GM23338 (cell line): ENCODE data around the gene DAGLB. TPM values are rescaled to one million over a fixed set of nuclear protein-coding genes. Genes with fewer than 3 reads are reported as not detected.

Experiments used
- ATAC-seq: fragments of 200-7000 bp; cut with Tn5 transposase; 3 replicates; pipeline ENCODE4 v1.9.1; 2020
- DNase-seq: peaks from one replicate; pipeline ENCODE4 v3.0.0-alpha.2; 2015; ENCODE audit warnings: low spot score
- H2AFZ ChIP-seq: fragments of 200-600 bp; sonication (generic); 2 replicates; pipeline ENCODE4 v1.8.0; 2016; ENCODE audit warnings: antibody characterized with exemption, mild to moderate bottlenecking, moderate library complexity
- H3F3A ChIP-seq: fragments of 200-600 bp; sonication (generic); replicated peaks from 2 replicates; pipeline ENCODE4 v1.8.0; 2017; ENCODE audit warnings: antibody characterized with exemption, mixed run types, low read depth
- H3K27ac ChIP-seq: fragments of 200-600 bp; sonication (generic); 2 replicates; pipeline ENCODE4 v1.6.1; 2016; ENCODE audit warnings: low read depth
- H3K27me3 ChIP-seq: fragments of 200-600 bp; sonication (generic); 2 replicates; pipeline ENCODE4 v1.8.0; 2016; ENCODE audit warnings: mild to moderate bottlenecking, mixed run types, moderate library complexity; ENCODE audit not compliant: insufficient read depth
- H3K36me3 ChIP-seq: fragments of 200-600 bp; sonication (generic); 2 replicates; pipeline ENCODE4 v1.8.0; 2016; ENCODE audit warnings: mild to moderate bottlenecking; ENCODE audit not compliant: insufficient read depth
- H3K4me1 ChIP-seq: fragments of 200-600 bp; sonication (generic); 2 replicates; pipeline ENCODE4 v1.8.0; 2016; ENCODE audit warnings: mild to moderate bottlenecking, moderate library complexity; ENCODE audit not compliant: insufficient read depth
- H3K4me2 ChIP-seq: fragments of 200-600 bp; sonication (generic); 2 replicates; pipeline ENCODE4 v1.7.1; 2017; ENCODE audit warnings: mixed run types
- H3K4me3 ChIP-seq: fragments of 200-600 bp; sonication (generic); 2 replicates; pipeline ENCODE4 v1.6.1; 2016; ENCODE audit warnings: mixed run types
- H3K79me2 ChIP-seq: fragments of 200-600 bp; sonication (generic); replicated peaks from 2 replicates; pipeline ENCODE4 v1.8.0; 2017; ENCODE audit warnings: mild to moderate bottlenecking; ENCODE audit not compliant: insufficient read depth
- H3K9me2 ChIP-seq: fragments of 200-600 bp; sonication (generic); 2 replicates; pipeline ENCODE4 v1.8.0; 2017; ENCODE audit not compliant: insufficient read depth
- H4K20me1 ChIP-seq: fragments of 200-600 bp; sonication (generic); replicated peaks from 2 replicates; pipeline ENCODE4 v1.8.0; 2017; ENCODE audit warnings: mild to moderate bottlenecking; ENCODE audit not compliant: insufficient read depth
- H3K27ac Mint-ChIP-seq: 2 replicates; pipeline ENCODE4 v1.8.0; 2020; ENCODE audit warnings: inconsistent platforms, mild to moderate bottlenecking, moderate library complexity, mixed read lengths
- H3K27me3 Mint-ChIP-seq: 3 replicates; pipeline ENCODE4 v1.8.0; 2022; ENCODE audit warnings: low read depth, mild to moderate bottlenecking, moderate library complexity, mixed read lengths, inconsistent platforms; ENCODE audit not compliant: insufficient read depth, poor library complexity
- H3K36me3 Mint-ChIP-seq: 3 replicates; pipeline ENCODE4 v1.8.0; 2021; ENCODE audit warnings: low read depth, mild to moderate bottlenecking, inconsistent platforms, moderate library complexity, mixed read lengths
- H3K4me1 Mint-ChIP-seq: 3 replicates; pipeline ENCODE4 v1.8.0; 2020; ENCODE audit warnings: mild to moderate bottlenecking, inconsistent platforms, mixed read lengths
- H3K4me3 Mint-ChIP-seq: 3 replicates; pipeline ENCODE4 v1.8.0; 2021; ENCODE audit warnings: moderate library complexity, mild to moderate bottlenecking, inconsistent platforms, mixed read lengths
- H3K9me3 Mint-ChIP-seq: 3 replicates; pipeline ENCODE4 v1.8.0; 2020; ENCODE audit warnings: moderate library complexity, mild to moderate bottlenecking, inconsistent platforms, mixed read lengths
- CREB1 ChIP-seq: fragments of 250-450 bp; sonication (Bioruptor Pico); IDR thresholded peaks from 2 replicates; pipeline ENCODE4 v1.5.0; 2020; ENCODE audit warnings: low read depth, mild to moderate bottlenecking, moderate library complexity
- EZH2phosphoT487 ChIP-seq: fragments of 200-600 bp; sonication (generic); IDR thresholded peaks from one replicate; pipeline ENCODE4 v1.8.1; 2018; ENCODE audit warnings: antibody characterized with exemption; ENCODE audit not compliant: unreplicated experiment
- NANOG ChIP-seq: IDR thresholded peaks from 2 replicates; pipeline ENCODE4 v1.6.1; 2016; ENCODE audit warnings: antibody characterized with exemption, borderline replicate concordance
- POLR2AphosphoS5 ChIP-seq: IDR thresholded peaks from 2 replicates; pipeline ENCODE4 v1.6.1; 2016; ENCODE audit warnings: antibody characterized with exemption, low read depth
- STAT1 ChIP-seq: IDR thresholded peaks from one replicate; pipeline ENCODE4 v1.6.1; 2016; ENCODE audit warnings: antibody characterized with exemption; ENCODE audit not compliant: unreplicated experiment
- ZNF114 ChIP-seq: fragments of 250-450 bp; sonication (Bioruptor Pico); IDR thresholded peaks from 2 replicates; pipeline ENCODE4 v1.5.0; 2020; ENCODE audit warnings: mild to moderate bottlenecking, moderate library complexity
- ZNF331 ChIP-seq: fragments of 250-450 bp; sonication (Bioruptor Pico); IDR thresholded peaks from 2 replicates; pipeline ENCODE4 v1.5.0; 2020; ENCODE audit warnings: low read depth, mild to moderate bottlenecking, moderate library complexity
- ZNF462 ChIP-seq: fragments of 250-450 bp; sonication (Bioruptor Pico); IDR thresholded peaks from 2 replicates; pipeline ENCODE4 v1.5.0; 2020; ENCODE audit warnings: mild to moderate bottlenecking, moderate library complexity
- polyA plus RNA-seq: library from polyadenylated mRNA; unstranded; fragments of >200 nt; fragmentation: Nextera tagmentation; extraction: Ambion mirVana; gene quantifications from 2 replicates; pipeline ENCODE4 v1.2.1, GENCODE V29; 2016
- total RNA-seq: library from RNA; depleted of rRNA; stranded (reverse); fragments of >200 nt; shearing (Covaris generic); gene quantifications from 2 replicates; pipeline ENCODE4 v1.2.3, GENCODE V29; 2014
- TF ChIP-seq, protein P1 (sequence below): IDR thresholded peaks from one replicate; pipeline ENCODE4 v1.6.1; 2018; ENCODE audit warnings: antibody characterized with exemption; ENCODE audit not compliant: unreplicated experiment
- TF ChIP-seq, protein P2 (sequence below), 2 experiments: fragments of 200-600 bp in 1 of 2; sonication (generic) in 1 of 2; conservative IDR thresholded peaks; 2 replicates each; pipeline versions ENCODE4 v1.5.1 to v1.6.1; 2016 to 2017; ENCODE audit warnings: antibody characterized with exemption in 2 of 2, low read depth in 2 of 2, mild to moderate bottlenecking in 2 of 2, moderate library complexity in 1 of 2

Gene DAGLB
- total and polyA plus RNA-seq, 2 experiments from 2014 or later, result 13.8 to 26.0 TPM

GRCh38 chr7:6402741-6403140, 45.0 kb downstream of the DAGLB start:
- Mint-ChIP-seq H3K4me3 (no peak overlapping the region), H3K27me3 (peaks cover 20% of the 10 kb centered on the region), H3K9me3 (no peaks in the 10 kb centered on the region), H3K36me3 (peaks cover 73% of the 10 kb centered on the region), H3K4me1 (peaks cover 15% of the 10 kb centered on the region; the same call in 2 of the 3 replicates), H3K27ac (peak overlapping the region; percentile 27; the same call in 1 of the 2 replicates)
- no peaks in the 10 kb centered on the region for H3K9me2 ChIP-seq
- TF ChIP-seq POLR2AphosphoS5, result no peak
- TF ChIP-seq EZH2phosphoT487, result no peak
- no peak for TF ChIP-seq ZNF462
- TF ChIP-seq ZNF114, result no peak
- no peak for TF ChIP-seq CREB1 (CRISPR knock-in tag)
- no peak for TF ChIP-seq ZNF331 (CRISPR knock-in tag)
- TF ChIP-seq, protein P1, sequence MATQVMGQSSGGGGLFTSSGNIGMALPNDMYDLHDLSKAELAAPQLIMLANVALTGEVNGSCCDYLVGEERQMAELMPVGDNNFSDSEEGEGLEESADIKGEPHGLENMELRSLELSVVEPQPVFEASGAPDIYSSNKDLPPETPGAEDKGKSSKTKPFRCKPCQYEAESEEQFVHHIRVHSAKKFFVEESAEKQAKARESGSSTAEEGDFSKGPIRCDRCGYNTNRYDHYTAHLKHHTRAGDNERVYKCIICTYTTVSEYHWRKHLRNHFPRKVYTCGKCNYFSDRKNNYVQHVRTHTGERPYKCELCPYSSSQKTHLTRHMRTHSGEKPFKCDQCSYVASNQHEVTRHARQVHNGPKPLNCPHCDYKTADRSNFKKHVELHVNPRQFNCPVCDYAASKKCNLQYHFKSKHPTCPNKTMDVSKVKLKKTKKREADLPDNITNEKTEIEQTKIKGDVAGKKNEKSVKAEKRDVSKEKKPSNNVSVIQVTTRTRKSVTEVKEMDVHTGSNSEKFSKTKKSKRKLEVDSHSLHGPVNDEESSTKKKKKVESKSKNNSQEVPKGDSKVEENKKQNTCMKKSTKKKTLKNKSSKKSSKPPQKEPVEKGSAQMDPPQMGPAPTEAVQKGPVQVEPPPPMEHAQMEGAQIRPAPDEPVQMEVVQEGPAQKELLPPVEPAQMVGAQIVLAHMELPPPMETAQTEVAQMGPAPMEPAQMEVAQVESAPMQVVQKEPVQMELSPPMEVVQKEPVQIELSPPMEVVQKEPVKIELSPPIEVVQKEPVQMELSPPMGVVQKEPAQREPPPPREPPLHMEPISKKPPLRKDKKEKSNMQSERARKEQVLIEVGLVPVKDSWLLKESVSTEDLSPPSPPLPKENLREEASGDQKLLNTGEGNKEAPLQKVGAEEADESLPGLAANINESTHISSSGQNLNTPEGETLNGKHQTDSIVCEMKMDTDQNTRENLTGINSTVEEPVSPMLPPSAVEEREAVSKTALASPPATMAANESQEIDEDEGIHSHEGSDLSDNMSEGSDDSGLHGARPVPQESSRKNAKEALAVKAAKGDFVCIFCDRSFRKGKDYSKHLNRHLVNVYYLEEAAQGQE, result no peak
- TF ChIP-seq, protein P2, sequence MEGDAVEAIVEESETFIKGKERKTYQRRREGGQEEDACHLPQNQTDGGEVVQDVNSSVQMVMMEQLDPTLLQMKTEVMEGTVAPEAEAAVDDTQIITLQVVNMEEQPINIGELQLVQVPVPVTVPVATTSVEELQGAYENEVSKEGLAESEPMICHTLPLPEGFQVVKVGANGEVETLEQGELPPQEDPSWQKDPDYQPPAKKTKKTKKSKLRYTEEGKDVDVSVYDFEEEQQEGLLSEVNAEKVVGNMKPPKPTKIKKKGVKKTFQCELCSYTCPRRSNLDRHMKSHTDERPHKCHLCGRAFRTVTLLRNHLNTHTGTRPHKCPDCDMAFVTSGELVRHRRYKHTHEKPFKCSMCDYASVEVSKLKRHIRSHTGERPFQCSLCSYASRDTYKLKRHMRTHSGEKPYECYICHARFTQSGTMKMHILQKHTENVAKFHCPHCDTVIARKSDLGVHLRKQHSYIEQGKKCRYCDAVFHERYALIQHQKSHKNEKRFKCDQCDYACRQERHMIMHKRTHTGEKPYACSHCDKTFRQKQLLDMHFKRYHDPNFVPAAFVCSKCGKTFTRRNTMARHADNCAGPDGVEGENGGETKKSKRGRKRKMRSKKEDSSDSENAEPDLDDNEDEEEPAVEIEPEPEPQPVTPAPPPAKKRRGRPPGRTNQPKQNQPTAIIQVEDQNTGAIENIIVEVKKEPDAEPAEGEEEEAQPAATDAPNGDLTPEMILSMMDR (conservative IDR thresholded peaks at IDR 0.05; ENCODE audit: low read depth in 2 of 2), result no peak
- TF ChIP-seq NANOG, result no peak
- no peak for TF ChIP-seq STAT1
- peaks cover 8% of the 10 kb centered on the region for H3K4me1 ChIP-seq
- H3K79me2 ChIP-seq, result peaks cover 49% of the 10 kb centered on the region
- peaks cover 13% of the 10 kb centered on the region for H3F3A ChIP-seq
- ATAC-seq (no peak), DNase-seq (no peak)
- peaks cover 55% of the 10 kb centered on the region for H4K20me1 ChIP-seq
- H2AFZ ChIP-seq, result no peak overlapping the region
- no peak overlapping the region for H3K4me3 ChIP-seq
- H3K27ac ChIP-seq, result no peak overlapping the region
- peaks cover 43% of the 10 kb centered on the region for H3K36me3 ChIP-seq
- H3K4me2 ChIP-seq, result no peak overlapping the region
- no peaks in the 10 kb centered on the region for H3K27me3 ChIP-seq
